HepG2 (cell line): ENCODE data around the gene SBSN. TPM values are rescaled to one million over a fixed set of nuclear protein-coding genes. Genes with fewer than 3 reads are reported as not detected.

ENCODE experiments used
- ATAC-seq: fragments of 200-7000 bp; cut with Tn5 transposase; 3 replicates; pipeline ENCODE4 v1.9.1; 2020; ENCODE audit warnings: mild to moderate bottlenecking, moderate library complexity
- BruUV-seq: library from RNA; stranded (reverse); fragments of 400-500 nt; replicated peaks from 2 replicates; lab custom pipeline; 2021; lab: Mats Ljungman, UMichigan
- CTCF ChIA-PET: fragments of 300-600 bp; formaldehyde crosslinking; extraction: SDS; loops from one replicate; lab custom pipeline; 2021; ENCODE audit warnings: low total read pairs, inconsistent platforms, low intra/inter-chr PET ratio; lab: Yijun Ruan, JAX
- POLR2A ChIA-PET: fragments of 350-600 bp; sonication (Branson Sonifier 250); formaldehyde crosslinking; loops from one replicate; lab custom pipeline; 2020; ENCODE audit warnings: antibody characterized with exemption, inconsistent platforms; lab: Yijun Ruan, JAX
- DNase-seq: peaks from one replicate; pipeline ENCODE4 v3.0.0-alpha.2; 2015; ENCODE audit warnings: low spot score
- FAIRE-seq: peaks from 3 replicates; lab custom pipeline; 2011; peaks lifted over from hg19 to GRCh38; lab: Jason Lieb, UNC
- H2AFZ ChIP-seq: one replicate; pipeline ENCODE4 v1.6.1; 2011; ENCODE audit warnings: low read length, inconsistent platforms
- H3K27ac ChIP-seq: fragments of 300-600 bp; 3 replicates; pipeline ENCODE4 v1.8.0; 2011; ENCODE audit warnings: mixed run types, mild to moderate bottlenecking, mixed read lengths, low read length, inconsistent platforms; ENCODE audit not compliant: insufficient read depth; ENCODE audit errors: extremely low read length
- H3K27me3 ChIP-seq, 2 experiments: fragments of 200-600 bp in 1 of 2; 2 replicates in 1 of 2; 3 replicates in 1 of 2; pipeline versions ENCODE4 v1.6.0 to v1.8.0; 2011; ENCODE audit warnings: low read length in 2 of 2, mild to moderate bottlenecking in 2 of 2, moderate library complexity in 2 of 2, inconsistent platforms in 1 of 2; ENCODE audit not compliant: insufficient read depth in 2 of 2, control insufficient read depth in 1 of 2
- H3K36me3 ChIP-seq, 2 experiments: fragments of 200-600 bp in 1 of 2; replicated peaks in 1 of 2; 2 replicates in 1 of 2; 3 replicates in 1 of 2; pipeline versions ENCODE4 v1.5.1 to v1.8.0; 2011; ENCODE audit warnings: low read length in 2 of 2, inconsistent platforms in 1 of 2; ENCODE audit not compliant: insufficient read depth in 2 of 2, control insufficient read depth in 1 of 2
- H3K4me1 ChIP-seq: 2 replicates; pipeline ENCODE4 v1.5.1; 2012; ENCODE audit warnings: low read length, inconsistent platforms; ENCODE audit not compliant: insufficient read depth
- H3K4me2 ChIP-seq: 2 replicates; pipeline ENCODE4 v1.6.0; 2011; ENCODE audit warnings: low read depth, low read length, inconsistent platforms
- H3K4me3 ChIP-seq, 3 experiments: fragments of 200-600 bp in 1 of 3; sonication (generic), shearing (Covaris generic) in 1 of 3; replicated peaks in 1 of 3; 2 replicates each; pipeline ENCODE4 v1.5.1; 2011 to 2016; ENCODE audit warnings: low read length in 3 of 3, inconsistent platforms in 2 of 3, low read depth in 2 of 3, mild to moderate bottlenecking in 2 of 3, control low read depth in 1 of 3, mixed read lengths in 1 of 3; ENCODE audit not compliant: insufficient read depth in 1 of 3
- H3K79me2 ChIP-seq: one replicate; pipeline ENCODE4 v1.6.1; 2011; ENCODE audit warnings: low read length, inconsistent platforms; ENCODE audit not compliant: insufficient read depth
- H3K9ac ChIP-seq: 2 replicates; pipeline ENCODE4 v1.6.0; 2011; ENCODE audit warnings: mild to moderate bottlenecking, low read depth, low read length, inconsistent platforms; ENCODE audit not compliant: insufficient read depth
- H3K9me3 ChIP-seq: 2 replicates; pipeline ENCODE4 v1.5.1; 2012; ENCODE audit warnings: mild to moderate bottlenecking, low read length
- H4K20me1 ChIP-seq: 2 replicates; pipeline ENCODE4 v1.6.0; 2011; ENCODE audit warnings: inconsistent platforms, mild to moderate bottlenecking, low read length, moderate library complexity; ENCODE audit not compliant: insufficient read depth
- ARID2 ChIP-seq: sonication (generic); formaldehyde crosslinking; IDR thresholded peaks from 2 replicates; pipeline ENCODE4 v1.8.1; 2022; ENCODE audit warnings: mild to moderate bottlenecking, missing genetic modification reagents, borderline replicate concordance
- CEBPG ChIP-seq: IDR thresholded peaks from 2 replicates; pipeline ENCODE4 v1.6.1; 2016
- CENPX ChIP-seq: sonication (generic); formaldehyde crosslinking; IDR thresholded peaks from 2 replicates; pipeline ENCODE4 v1.9.0; 2021; ENCODE audit warnings: mild to moderate bottlenecking, missing genetic modification reagents, moderate library complexity
- SCMH1 ChIP-seq: sonication (generic); formaldehyde crosslinking; IDR thresholded peaks from 2 replicates; pipeline ENCODE4 v1.9.0; 2021; ENCODE audit warnings: missing genetic modification reagents, mild to moderate bottlenecking, borderline replicate concordance
- ZKSCAN5 ChIP-seq: sonication (generic); formaldehyde crosslinking; IDR thresholded peaks from 2 replicates; pipeline ENCODE4 v1.5.1; 2020; ENCODE audit warnings: mild to moderate bottlenecking, missing genetic modification reagents
- ZNF350 ChIP-seq: sonication (generic); formaldehyde crosslinking; IDR thresholded peaks from 2 replicates; pipeline ENCODE4 v1.4.0; 2020; ENCODE audit warnings: mild to moderate bottlenecking, low read depth, missing genetic modification reagents, borderline replicate concordance
- WGBS: methylation state at CpG from one replicate; pipeline ENCODE4 v1.1.6; 2017; ENCODE audit warnings: low lambda C conversion rate; 5-methylcytosine and 5-hydroxymethylcytosine counted together
- in situ Hi-C: cut with HindIII; loops from 2 replicates; pipeline ENCODE4 v1.10.0; 2017; ENCODE audit warnings: low pct_unique_long_range_greater_than_20kb; ENCODE audit not compliant: extremely low pct_ligation_motif_present
- intact Hi-C: fragments of 100-400 bp; cut with micrococcal nuclease; formaldehyde crosslinking; loops from one replicate; pipeline ENCODE4 v1.10.0; 2022; ENCODE audit not compliant: unreplicated experiment
- polyA plus RNA-seq, 8 experiments: library from polyadenylated mRNA; depleted of rRNA in 3 of 8; stranded (reverse) in 7 of 8; unstranded in 1 of 8; fragments of >200 nt; fragmentation: Illumina TruSeq in 4 of 8; extraction: Trizol in 4 of 8; gene quantifications; 2 replicates each; pipeline versions ENCODE4 v1.2.1 to v1.2.3, GENCODE V29; 2011 to 2016; ENCODE audit warnings: low read depth in 4 of 8, missing spikeins in 1 of 8, mixed read lengths in 1 of 8; ENCODE audit not compliant: insufficient read depth in 1 of 8
- total RNA-seq, 5 experiments: library from RNA; depleted of rRNA; stranded (reverse); fragments of >200 nt; fragmentation: Illumina TruSeq; extraction: Trizol; gene quantifications; 2 replicates each; pipeline ENCODE4 v1.2.3, GENCODE V29; 2016; ENCODE audit warnings: low read depth in 1 of 5
- TF ChIP-seq, protein P1 (sequence below): sonication (generic); formaldehyde crosslinking; IDR thresholded peaks from 2 replicates; pipeline ENCODE4 v1.5.1; 2020; ENCODE audit warnings: mild to moderate bottlenecking, missing genetic modification reagents, moderate library complexity

SBSN gene
- total and polyA plus RNA-seq, 2 of the 13 experiments (the other 11 are each of a cell fraction or from before 2014, with no cell fraction given), result not detected

DNA sequence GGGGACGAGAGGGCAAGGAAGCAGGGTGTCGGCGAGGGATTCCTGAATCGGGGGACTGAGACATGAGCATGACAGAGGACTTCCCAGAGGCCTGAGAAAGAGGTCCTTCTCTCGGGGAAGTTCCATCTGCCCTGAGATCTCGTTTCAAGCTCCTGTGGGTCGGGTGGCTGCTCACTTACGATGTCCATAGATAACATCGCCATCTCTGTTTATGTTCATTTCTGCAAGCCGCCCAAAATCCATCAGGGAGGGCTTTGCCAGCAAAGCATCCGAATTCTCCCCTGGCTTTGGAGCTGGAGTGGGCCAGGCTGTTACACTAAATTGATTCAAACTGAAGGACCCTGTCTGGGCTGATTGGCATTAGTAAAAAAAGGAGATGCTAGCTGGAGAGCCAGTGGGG, 20.6 kb downstream of the SBSN start:
- no TSS peak for BruUV-seq
- H3K27ac ChIP-seq, result no peak overlapping the region
- in situ Hi-C loops, result no loop called here

DNA sequence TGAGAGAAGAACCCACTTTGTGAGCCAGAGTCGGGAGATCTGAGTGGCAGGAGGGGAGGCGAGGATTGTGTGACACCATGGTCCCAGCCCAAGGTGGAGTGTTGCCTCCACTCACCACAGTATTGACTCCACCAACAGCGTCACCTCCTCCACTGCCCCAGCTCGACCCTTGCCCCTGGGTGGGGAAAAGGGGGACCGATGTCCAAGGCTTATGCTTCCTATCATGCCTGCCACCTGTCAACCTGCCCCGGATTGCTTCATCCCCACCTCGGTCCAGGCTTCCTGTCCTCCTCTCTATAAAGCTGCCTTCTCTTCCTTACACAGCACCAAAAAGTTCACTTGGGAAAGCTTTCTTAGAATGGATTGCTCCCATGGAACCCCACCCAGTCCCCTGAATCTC, 22.1 kb downstream of the SBSN start:
- peaks cover 37% of the 10 kb centered on the region for H3K4me1 ChIP-seq
- CTCF ChIA-PET, result no interaction called here
- H3K9me3 ChIP-seq, result no peaks in the 10 kb centered on the region
- no peak overlapping the region for H3K4me3 ChIP-seq
- WGBS, result 42% methylated on average over 7 of the region's 7 CpGs
- ATAC-seq (no peak), FAIRE-seq (no peak), DNase-seq (no peak)
- peaks cover 0 to under 1% of the 10 kb centered on the region in 2 experiments; a peak in 1 of 5 replicates for H3K27me3 ChIP-seq
- H3K27ac ChIP-seq, result no peak overlapping the region
- in situ Hi-C loops (no loop called here), intact Hi-C loops (no loop called here)
- POLR2A ChIA-PET, result no interaction called here
- no peaks in the 10 kb centered on the region for H4K20me1 ChIP-seq
- H3K4me2 ChIP-seq, result 0 out of 2 replicates have a peak overlapping the region, but pooled peaks have one; percentile 8
- no peak overlapping the region for H3K9ac ChIP-seq
- H2AFZ ChIP-seq, result no peak overlapping the region
- no peak for TF ChIP-seq ARID2 (CRISPR knock-in tag)
- peak; percentile 89 for TF ChIP-seq ZKSCAN5
- TF ChIP-seq CENPX (CRISPR knock-in tag), result no peak
- TF ChIP-seq, protein P1, sequence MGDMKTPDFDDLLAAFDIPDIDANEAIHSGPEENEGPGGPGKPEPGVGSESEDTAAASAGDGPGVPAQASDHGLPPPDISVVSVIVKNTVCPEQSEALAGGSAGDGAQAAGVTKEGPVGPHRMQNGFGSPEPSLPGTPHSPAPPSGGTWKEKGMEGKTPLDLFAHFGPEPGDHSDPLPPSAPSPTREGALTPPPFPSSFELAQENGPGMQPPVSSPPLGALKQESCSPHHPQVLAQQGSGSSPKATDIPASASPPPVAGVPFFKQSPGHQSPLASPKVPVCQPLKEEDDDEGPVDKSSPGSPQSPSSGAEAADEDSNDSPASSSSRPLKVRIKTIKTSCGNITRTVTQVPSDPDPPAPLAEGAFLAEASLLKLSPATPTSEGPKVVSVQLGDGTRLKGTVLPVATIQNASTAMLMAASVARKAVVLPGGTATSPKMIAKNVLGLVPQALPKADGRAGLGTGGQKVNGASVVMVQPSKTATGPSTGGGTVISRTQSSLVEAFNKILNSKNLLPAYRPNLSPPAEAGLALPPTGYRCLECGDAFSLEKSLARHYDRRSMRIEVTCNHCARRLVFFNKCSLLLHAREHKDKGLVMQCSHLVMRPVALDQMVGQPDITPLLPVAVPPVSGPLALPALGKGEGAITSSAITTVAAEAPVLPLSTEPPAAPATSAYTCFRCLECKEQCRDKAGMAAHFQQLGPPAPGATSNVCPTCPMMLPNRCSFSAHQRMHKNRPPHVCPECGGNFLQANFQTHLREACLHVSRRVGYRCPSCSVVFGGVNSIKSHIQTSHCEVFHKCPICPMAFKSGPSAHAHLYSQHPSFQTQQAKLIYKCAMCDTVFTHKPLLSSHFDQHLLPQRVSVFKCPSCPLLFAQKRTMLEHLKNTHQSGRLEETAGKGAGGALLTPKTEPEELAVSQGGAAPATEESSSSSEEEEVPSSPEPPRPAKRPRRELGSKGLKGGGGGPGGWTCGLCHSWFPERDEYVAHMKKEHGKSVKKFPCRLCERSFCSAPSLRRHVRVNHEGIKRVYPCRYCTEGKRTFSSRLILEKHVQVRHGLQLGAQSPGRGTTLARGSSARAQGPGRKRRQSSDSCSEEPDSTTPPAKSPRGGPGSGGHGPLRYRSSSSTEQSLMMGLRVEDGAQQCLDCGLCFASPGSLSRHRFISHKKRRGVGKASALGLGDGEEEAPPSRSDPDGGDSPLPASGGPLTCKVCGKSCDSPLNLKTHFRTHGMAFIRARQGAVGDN (CRISPR knock-in tag), result peak; percentile 24; the same call in 1 of the 2 replicates
- peak; percentile 60 for TF ChIP-seq CEBPG (CRISPR knock-in tag)
- no peak for TF ChIP-seq SCMH1 (CRISPR knock-in tag)
- TF ChIP-seq, all 625 proteins: peak for 3
- H3K79me2 ChIP-seq, result no peaks in the 10 kb centered on the region
- no TSS peak for BruUV-seq
- H3K36me3 ChIP-seq, result peaks cover 3 to 5% of the 10 kb centered on the region in 2 experiments; a peak in 3 of 5 replicates

More for the DNA sequence above, 20.6 kb downstream of the SBSN start:
- Histone ChIP-seq H3K27me3 (peaks cover 1 to 12% of the 10 kb centered on the region in 2 experiments; a peak in 2 of 5 replicates), H3K4me1 (peaks cover 37% of the 10 kb centered on the region), H3K9ac (no peak overlapping the region), H4K20me1 (no peaks in the 10 kb centered on the region), H2AFZ (no peak overlapping the region), H3K4me2 (no peak overlapping the region), H3K79me2 (no peaks in the 10 kb centered on the region), H3K4me3 (no peak overlapping the region), H3K9me3 (no peaks in the 10 kb centered on the region), H3K36me3 (peaks cover 3 to 5% of the 10 kb centered on the region in 2 experiments; a peak in 3 of 5 replicates)
- WGBS, result 95% methylated on average over 11 of the region's 11 CpGs
- POLR2A ChIA-PET, result interaction anchor here (1.1 to 1.6 kb wide), 3 partner anchors 10 to 40 kb away, joined by 3 read pairs; no protein-coding TSS in a partner anchor
- no peak for FAIRE-seq
- ATAC-seq, result no peak
- intact Hi-C loops, result no loop called here
- TF ChIP-seq ZNF350, result no peak
- DNase-seq, result no peak
- CTCF ChIA-PET, result no interaction called here
